COLO668 (cell line): ENCODE measurements around the gene SLC35A5.
A peak's percentile ranks its signal among the peaks of the same experiment; 100 is the strongest.

Experiments used
- DNase-seq: peaks from one replicate; lab custom pipeline; 2025; ENCODE audit not compliant: unreplicated experiment; lab: John Stamatoyannopoulos, UW

The SLC35A5 gene

DNA sequence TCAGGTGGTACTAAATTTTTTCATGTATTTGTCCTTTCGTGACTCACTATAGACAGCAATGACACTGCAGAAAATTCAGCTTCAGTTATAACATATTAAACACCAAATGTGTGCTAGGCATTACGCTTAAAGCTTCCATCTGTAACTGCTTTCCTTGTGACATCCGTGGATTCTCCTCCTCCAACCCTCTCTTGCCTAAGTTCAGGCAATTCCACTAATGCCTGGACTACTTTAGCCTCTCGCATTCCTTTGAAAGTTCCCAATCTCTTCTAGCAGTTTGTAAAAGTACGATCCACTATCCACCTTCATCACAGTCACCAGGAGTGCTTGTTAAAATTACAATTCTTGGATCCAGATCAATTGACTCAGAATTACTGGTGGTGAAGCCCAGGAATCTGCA lies 61.4 kb downstream of the SLC35A5 start:
- DNase-seq = no peak

DNA sequence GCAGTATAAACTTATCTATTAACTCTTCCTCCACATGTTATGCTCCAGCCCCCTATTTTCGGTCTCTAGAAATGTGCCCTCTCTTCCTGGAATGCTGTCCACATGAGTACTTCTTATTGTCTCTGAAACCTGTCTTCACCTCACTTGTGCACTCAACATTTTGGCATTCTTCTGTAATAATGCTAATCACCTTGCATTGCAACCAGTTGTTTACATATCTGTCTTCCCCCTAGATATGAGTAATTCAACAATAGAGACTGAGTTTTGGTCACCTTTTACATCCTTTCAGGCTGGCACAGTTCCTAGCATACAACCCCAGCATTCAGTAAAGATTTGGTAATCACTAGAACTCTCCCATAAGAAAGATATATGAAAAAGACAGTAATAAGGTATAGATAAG lies 61.9 kb downstream of the SLC35A5 start:
- DNase-seq = no peak

DNA sequence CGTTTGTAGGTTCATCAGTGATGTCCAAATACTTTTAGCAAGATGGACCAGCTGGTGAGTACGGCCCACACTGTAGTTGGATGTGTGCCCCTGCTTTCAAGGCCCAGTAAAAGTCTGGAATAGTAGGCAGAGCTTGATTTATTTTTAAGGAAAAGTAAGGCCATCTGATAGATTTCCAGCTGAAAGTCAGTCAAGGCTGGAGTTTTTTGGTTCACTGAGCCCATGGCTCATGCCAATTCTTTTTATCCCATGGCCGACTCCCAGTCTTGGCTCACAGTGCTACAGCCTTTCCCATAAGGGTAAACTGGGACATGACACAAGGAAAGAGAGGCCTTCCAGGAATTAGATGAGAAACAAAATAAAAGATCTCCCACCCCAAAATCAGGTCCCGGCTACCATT lies 65.6 kb downstream of the SLC35A5 start:
- no peak for DNase-seq

DNA sequence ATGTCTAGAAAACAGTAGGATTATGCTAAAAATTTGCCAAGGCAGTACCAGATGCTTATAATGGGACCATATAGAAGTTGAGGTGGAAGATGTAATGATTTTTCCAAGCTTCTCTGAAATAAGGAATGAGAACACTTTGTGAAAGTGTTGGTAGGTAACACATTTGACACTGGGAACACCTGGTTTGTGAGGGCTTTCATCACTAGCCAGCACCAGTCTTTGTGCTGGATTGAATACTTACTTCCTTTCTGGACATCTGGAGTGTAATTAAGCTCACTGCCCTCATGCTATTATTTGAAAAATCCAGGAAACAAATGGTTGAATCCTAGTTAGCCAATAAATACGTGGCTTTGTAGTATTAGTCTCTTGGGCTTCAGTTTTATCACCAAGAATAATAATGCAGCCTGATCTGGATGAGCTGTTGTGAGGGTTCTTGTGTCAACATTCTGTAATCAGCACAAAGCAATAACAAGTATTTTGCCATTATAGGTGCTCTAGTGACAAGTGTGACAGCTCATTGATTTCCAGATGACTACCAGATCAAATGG lies 66.1 kb downstream of the SLC35A5 start:
- peak; percentile 11 for DNase-seq

DNA sequence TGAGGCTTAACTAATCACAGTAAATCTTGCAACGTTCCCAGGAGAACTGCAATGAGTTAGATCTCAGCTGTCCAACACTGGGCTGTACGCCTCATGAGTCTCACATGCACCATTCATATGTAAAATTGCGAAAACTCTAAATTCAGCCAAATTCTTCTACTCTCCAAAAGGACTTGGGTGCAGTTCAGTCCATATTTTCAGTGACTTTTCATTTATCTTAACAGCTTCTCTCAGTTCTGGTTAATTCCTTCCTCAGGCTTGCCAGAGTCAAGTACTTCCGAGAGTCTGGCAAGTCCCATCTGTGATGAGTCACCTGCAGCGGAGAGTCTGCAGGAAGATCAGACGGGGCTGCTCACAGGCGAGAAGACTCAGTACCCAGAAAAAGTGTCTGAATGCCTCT lies 67.6 kb downstream of the SLC35A5 start:
- DNase-seq = no peak

DNA sequence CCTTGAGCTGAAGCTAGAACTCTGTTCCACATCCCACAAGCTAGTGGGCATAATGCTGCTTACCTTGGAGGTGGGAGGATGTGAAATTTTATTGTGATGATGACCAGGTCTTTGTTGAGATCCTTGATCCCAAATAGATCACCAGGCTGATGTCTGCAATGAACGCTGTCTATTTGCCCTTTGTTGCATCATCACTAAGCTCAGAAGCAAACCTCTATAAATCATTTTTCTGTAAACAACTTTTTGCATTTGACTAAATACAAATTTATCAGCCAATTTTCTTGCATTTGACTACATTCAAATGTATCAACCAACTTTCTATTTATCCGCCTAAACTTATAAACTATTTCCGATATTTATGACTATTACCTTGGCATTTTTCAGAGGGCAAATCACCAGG lies 69.4 kb downstream of the SLC35A5 start:
- DNase-seq = no peak

DNA sequence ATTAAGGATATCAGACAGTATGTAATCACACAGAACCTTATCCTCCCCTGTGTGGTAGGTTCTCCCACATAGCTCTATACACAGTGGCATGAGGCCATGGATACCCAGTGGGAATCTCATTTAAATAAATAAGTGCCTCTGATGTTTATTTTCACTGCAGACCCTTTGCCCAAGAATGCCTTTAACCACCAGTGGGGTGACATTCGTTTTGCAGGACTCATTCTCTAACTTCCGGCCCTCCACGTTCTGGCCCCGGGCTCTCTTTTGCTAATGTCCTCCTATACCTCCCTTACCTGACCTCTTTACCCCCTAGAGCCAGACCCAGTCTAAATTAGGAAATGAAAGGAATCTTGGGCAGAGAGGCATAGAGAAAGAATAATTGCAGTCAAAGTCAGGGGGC lies 70.8 kb downstream of the SLC35A5 start:
- no peak for DNase-seq

DNA sequence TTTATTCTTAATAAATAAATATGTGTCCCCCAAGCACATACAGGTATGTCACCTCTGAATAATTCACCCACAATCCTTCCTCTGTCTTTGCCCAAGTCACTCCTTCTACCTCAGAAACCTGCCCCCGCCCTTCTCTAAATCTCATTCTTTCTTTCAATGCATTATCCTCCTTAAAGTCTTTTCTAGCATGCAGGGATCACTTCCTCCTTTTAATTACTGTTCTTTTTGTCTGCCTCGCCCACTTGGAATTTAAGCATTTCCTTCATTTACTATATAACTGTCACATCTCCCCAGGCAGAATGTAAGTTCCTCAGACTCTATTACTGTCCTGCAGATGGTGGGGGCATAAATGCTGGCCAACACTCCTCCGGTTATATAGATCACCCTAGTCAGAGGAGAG lies 71.3 kb downstream of the SLC35A5 start:
- no peak for DNase-seq

DNA sequence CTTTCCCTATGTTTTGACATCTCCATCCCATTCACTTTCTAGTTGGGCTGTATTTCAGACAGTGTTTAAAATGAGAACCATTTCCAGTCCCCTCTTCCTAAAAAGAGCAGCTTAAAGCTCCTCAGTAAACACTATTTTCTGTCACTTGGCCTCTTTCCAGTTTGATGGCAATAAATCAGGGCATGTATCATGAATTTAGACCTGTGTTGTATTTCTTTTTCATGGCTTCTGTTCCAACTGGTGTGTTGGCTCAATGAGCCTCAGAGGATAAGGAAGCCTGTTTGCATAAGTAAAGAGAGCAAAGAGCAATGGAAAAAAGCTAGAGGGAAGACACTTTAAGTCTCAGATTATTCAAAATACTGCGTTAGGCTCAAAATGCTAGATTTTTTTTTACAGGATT lies 71.9 kb downstream of the SLC35A5 start:
- no peak for DNase-seq

DNA sequence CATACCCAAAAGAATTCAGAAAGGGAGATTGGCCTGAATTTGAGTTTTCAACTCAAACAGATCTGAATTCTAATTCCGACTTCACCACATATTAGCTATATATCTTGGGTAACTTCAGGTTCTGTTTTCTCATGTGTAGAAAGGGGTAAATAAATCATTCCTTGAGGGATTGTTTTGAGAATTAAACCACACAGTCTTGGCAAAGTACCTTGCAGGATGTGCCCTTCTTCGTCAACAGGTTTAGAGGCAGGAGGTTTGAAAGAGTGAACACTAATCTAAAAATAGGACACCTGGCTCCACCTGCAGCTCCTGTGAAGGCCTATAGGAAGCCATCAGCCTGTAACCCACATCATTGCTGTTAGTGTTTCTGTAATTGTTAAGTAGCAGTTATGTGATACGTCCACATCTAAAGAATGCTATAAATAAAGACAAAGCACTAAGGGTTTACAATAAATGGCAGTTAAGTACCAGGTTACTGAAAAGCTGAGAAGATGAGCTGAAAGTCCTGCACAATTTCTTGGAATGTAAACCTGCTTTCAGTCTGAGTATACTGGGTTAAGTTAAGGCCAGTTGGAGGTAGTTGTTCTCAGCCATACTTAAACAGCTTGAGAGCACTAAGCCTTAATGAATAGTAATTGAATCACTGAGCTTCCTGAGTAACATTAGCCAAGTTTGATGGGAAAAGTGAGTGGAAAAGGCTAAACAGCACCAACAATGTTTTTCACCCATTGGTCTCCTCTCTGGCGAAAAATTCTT lies 73.1 kb downstream of the SLC35A5 start:
- DNase-seq = no peak
